Endothelial cell of umbilical vein (primary cell): ENCODE results near the gene DHX40. TPM values are rescaled to one million over a fixed set of nuclear protein-coding genes. Genes with fewer than 3 reads are reported as not detected.
A peak's percentile ranks its signal among the peaks of the same experiment; 100 is the strongest.

Experiments used
- BruUV-seq: library from RNA; stranded (reverse); fragments of 400-500 nt; replicated peaks from 2 replicates; lab custom pipeline; 2021; lab: Mats Ljungman, UMichigan
- CTCF ChIA-PET: fragments of 300-600, 350-600 bp; sonication (Branson Sonifier 250); formaldehyde crosslinking; loops from one replicate; lab custom pipeline; 2021; ENCODE audit warnings: antibody characterized with exemption, inconsistent platforms; lab: Charles Lee
- POLR2A ChIA-PET: fragments of 300-600, 350-600 bp; sonication (Branson Sonifier 250); formaldehyde crosslinking; loops from one replicate; lab custom pipeline; 2021; ENCODE audit warnings: antibody characterized with exemption, inconsistent platforms; lab: Charles Lee
- DNase-seq: peaks from one replicate; pipeline ENCODE4 v3.0.0-alpha.2; 2011; ENCODE audit warnings: low read depth, low spot score
- FAIRE-seq: peaks from 2 replicates; lab custom pipeline; 2011; peaks lifted over from hg19 to GRCh38; lab: Jason Lieb, UNC
- H2AFZ ChIP-seq: 2 replicates; pipeline ENCODE4 v1.6.0; 2012; ENCODE audit warnings: low read depth, low read length, control low read depth, inconsistent platforms
- H3K27ac ChIP-seq: 2 replicates; pipeline ENCODE4 v1.5.1; 2011; ENCODE audit warnings: low read depth, mild to moderate bottlenecking, control low read depth, low read length, moderate library complexity; ENCODE audit not compliant: insufficient read depth
- H3K27me3 ChIP-seq, 2 experiments: 2 replicates each; pipeline versions ENCODE4 v1.6.0 to v1.6.1; 2011; ENCODE audit warnings: low read length in 2 of 2, mixed read lengths in 1 of 2; ENCODE audit not compliant: control insufficient read depth in 2 of 2, insufficient read depth in 2 of 2
- H3K36me3 ChIP-seq, 2 experiments: 2 replicates in 1 of 2; 3 replicates in 1 of 2; pipeline ENCODE4 v1.5.1; 2011; ENCODE audit warnings: low read length in 2 of 2, mild to moderate bottlenecking in 1 of 2, moderate library complexity in 1 of 2; ENCODE audit not compliant: control insufficient read depth in 2 of 2, insufficient read depth in 2 of 2; ENCODE audit errors: extremely low read depth in 1 of 2
- H3K4me1 ChIP-seq: 3 replicates; pipeline ENCODE4 v1.5.1; 2011; ENCODE audit warnings: mild to moderate bottlenecking, low read length; ENCODE audit not compliant: control insufficient read depth, insufficient read depth; ENCODE audit errors: extremely low read depth
- H3K4me2 ChIP-seq: 2 replicates; pipeline ENCODE4 v1.6.1; 2011; ENCODE audit warnings: low read length, control low read depth, mixed read lengths; ENCODE audit not compliant: insufficient read depth
- H3K4me3 ChIP-seq, 3 experiments: fragments of 200-600 bp in 1 of 3; sonication (generic), shearing (Covaris generic) in 1 of 3; replicated peaks in 1 of 3; 2 replicates each; pipeline ENCODE4 v1.5.1; 2011 to 2016; ENCODE audit warnings: control low read depth in 3 of 3, low read length in 3 of 3, mild to moderate bottlenecking in 2 of 3, inconsistent platforms in 1 of 3, low read depth in 1 of 3, moderate library complexity in 1 of 3; ENCODE audit not compliant: insufficient read depth in 1 of 3
- H3K79me2 ChIP-seq: 2 replicates; pipeline ENCODE4 v1.6.0; 2012; ENCODE audit warnings: low read length, inconsistent platforms; ENCODE audit not compliant: control insufficient read depth, insufficient read depth
- H3K9ac ChIP-seq: replicated peaks from 2 replicates; pipeline ENCODE3; 2011; ENCODE audit warnings: low read length, control low read depth; ENCODE audit not compliant: insufficient read depth; ENCODE audit errors: extremely low read depth
- H3K9me1 ChIP-seq: replicated peaks from 3 replicates; pipeline ENCODE4 v1.6.0; 2011; ENCODE audit warnings: mild to moderate bottlenecking, low read length; ENCODE audit not compliant: control insufficient read depth, insufficient read depth; ENCODE audit errors: extremely low read depth
- H3K9me3 ChIP-seq: replicated peaks from 2 replicates; pipeline ENCODE4 v1.5.1; 2012; ENCODE audit warnings: low read length, inconsistent platforms; ENCODE audit not compliant: control insufficient read depth, insufficient read depth
- H4K20me1 ChIP-seq: replicated peaks from 2 replicates; pipeline ENCODE3; 2011; ENCODE audit warnings: mild to moderate bottlenecking, low read length; ENCODE audit not compliant: control insufficient read depth, insufficient read depth; ENCODE audit errors: extremely low read depth
- EZH2 ChIP-seq: IDR thresholded peaks from 2 replicates; pipeline ENCODE4 v1.6.1; 2012; ENCODE audit warnings: borderline replicate concordance, low read depth, mild to moderate bottlenecking, moderate library complexity, low read length, inconsistent platforms; ENCODE audit not compliant: severe bottlenecking
- FOS ChIP-seq: IDR thresholded peaks from 2 replicates; pipeline ENCODE4 v1.6.1; 2011; ENCODE audit warnings: mild to moderate bottlenecking, low read length, moderate library complexity, borderline replicate concordance; ENCODE audit not compliant: insufficient read depth
- GATA2 ChIP-seq: IDR thresholded peaks from 2 replicates; pipeline ENCODE4 v1.7.0; 2011; ENCODE audit warnings: low read depth, mild to moderate bottlenecking, moderate library complexity, mixed read lengths, low read length; ENCODE audit not compliant: insufficient read length, insufficient read depth
- JUN ChIP-seq: IDR thresholded peaks from 2 replicates; pipeline ENCODE4 v1.6.1; 2011; ENCODE audit warnings: borderline replicate concordance, low read depth; ENCODE audit not compliant: insufficient read length, insufficient read depth
- MYC ChIP-seq: IDR thresholded peaks from one replicate; pipeline ENCODE4 v1.6.1; 2011; ENCODE audit warnings: mild to moderate bottlenecking, low read depth, low read length
- POLR2A ChIP-seq: IDR thresholded peaks from 2 replicates; pipeline ENCODE4 v1.6.1; 2012; ENCODE audit warnings: low read depth, mild to moderate bottlenecking, control low read depth, low read length
- POLR2AphosphoS5 ChIP-seq: IDR thresholded peaks from 2 replicates; pipeline ENCODE4 v1.6.1; 2012; ENCODE audit warnings: low read depth, mild to moderate bottlenecking, control low read depth, low read length, moderate library complexity; ENCODE audit not compliant: insufficient read depth
- dilution Hi-C: fragments of 300-500 bp; cut with MboI; formaldehyde crosslinking; loops from one replicate; pipeline ENCODE4 v1.15.0; 2019; ENCODE audit warnings: low sequenced_read_pairs; ENCODE audit not compliant: extremely low pct_ligation_motif_present
- intact Hi-C: fragments of 100-400 bp; cut with micrococcal nuclease; formaldehyde crosslinking; loops from one replicate; pipeline ENCODE4 v1.10.0; 2022
- polyA plus RNA-seq, 4 experiments: library from polyadenylated mRNA; depleted of rRNA in 3 of 4; stranded (reverse) in 3 of 4; unstranded in 1 of 4; fragments of >200 nt; gene quantifications; 2 replicates each; pipeline versions ENCODE4 v1.2.1 to v1.2.3, GENCODE V29; 2011 to 2012; ENCODE audit warnings: missing spikeins in 1 of 4
- total RNA-seq: library from RNA; stranded (reverse); gene quantifications from 2 replicates; pipeline ENCODE4 v1.2.3, GENCODE V29; 2021
- TF ChIP-seq, protein P1 (sequence below), 2 donors: IDR thresholded peaks; 1 replicate in 1 of 2; 2 replicates in 1 of 2; pipeline ENCODE4 v1.5.1; 2011; ENCODE audit warnings: low read length in 2 of 2, mild to moderate bottlenecking in 2 of 2, moderate library complexity in 2 of 2, control low read depth in 1 of 2, inconsistent platforms in 1 of 2, low read depth in 1 of 2; ENCODE audit not compliant: insufficient read depth in 1 of 2; ENCODE audit errors: extremely low read depth in 1 of 2
- TF ChIP-seq, protein P2 (sequence below): IDR thresholded peaks from 2 replicates; pipeline ENCODE4 v1.6.1; 2011; ENCODE audit not compliant: insufficient read depth, insufficient read length

The DHX40 gene
- total and polyA plus RNA-seq, 2 donors (not counting 3 experiments of a cell fraction or from before 2014, with no cell fraction given) = 14.0 to 29.7 TPM

DNA sequence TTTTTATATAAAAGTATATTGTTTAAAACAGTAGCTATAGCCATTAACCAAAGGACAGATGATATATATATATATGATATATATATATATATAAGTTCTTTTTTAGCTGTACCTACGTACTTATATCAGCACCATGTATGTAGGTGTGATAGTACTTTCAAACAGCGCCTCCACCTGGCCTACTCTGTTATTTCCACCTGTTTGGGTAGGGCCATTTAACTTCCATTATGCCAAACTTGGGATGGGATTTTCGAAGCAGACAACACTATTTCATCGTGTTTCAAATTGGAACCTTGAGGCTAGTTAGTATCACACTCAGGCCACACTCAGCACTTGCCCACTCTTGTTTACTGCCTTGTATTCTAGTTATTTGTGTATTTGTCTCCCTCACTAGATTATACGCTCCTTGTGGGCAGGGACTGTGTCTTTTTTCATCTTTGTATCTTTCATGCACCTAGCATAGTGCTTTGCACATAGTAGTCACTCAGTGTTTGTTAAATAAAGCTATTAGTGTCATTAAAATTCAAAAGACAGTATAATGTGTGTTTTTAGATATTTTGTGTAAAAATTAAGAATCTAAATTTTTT is 42.5 kb downstream of the DHX40 start:
- no peaks in the 10 kb centered on the region for H3K79me2 ChIP-seq
- dilution Hi-C loops = no loop called here
- DNase-seq = no peak
- no peaks in the 10 kb centered on the region for H3K9me1 ChIP-seq
- H3K4me2 ChIP-seq = no peak overlapping the region
- no peaks in the 10 kb centered on the region for H3K27me3 ChIP-seq
- CTCF ChIA-PET = interaction anchor here (1.2 kb wide), 1 partner anchor 16 kb away, joined by 3 read pairs; no protein-coding TSS in a partner anchor
- POLR2A ChIA-PET = no interaction called here
- no TSS peak for BruUV-seq
- no peaks in the 10 kb centered on the region for H4K20me1 ChIP-seq
- H3K4me1 ChIP-seq = peaks cover 10% of the 10 kb centered on the region
- H3K27ac ChIP-seq = no peak overlapping the region
- peaks cover 3 to 6% of the 10 kb centered on the region in 2 experiments for H3K36me3 ChIP-seq
- H3K9me3 ChIP-seq = no peaks in the 10 kb centered on the region
- intact Hi-C loops = no loop called here
- H3K9ac ChIP-seq = no peak overlapping the region
- no peak overlapping the region for H2AFZ ChIP-seq
- peak; percentile 8 for FAIRE-seq
- TF ChIP-seq, protein P1, sequence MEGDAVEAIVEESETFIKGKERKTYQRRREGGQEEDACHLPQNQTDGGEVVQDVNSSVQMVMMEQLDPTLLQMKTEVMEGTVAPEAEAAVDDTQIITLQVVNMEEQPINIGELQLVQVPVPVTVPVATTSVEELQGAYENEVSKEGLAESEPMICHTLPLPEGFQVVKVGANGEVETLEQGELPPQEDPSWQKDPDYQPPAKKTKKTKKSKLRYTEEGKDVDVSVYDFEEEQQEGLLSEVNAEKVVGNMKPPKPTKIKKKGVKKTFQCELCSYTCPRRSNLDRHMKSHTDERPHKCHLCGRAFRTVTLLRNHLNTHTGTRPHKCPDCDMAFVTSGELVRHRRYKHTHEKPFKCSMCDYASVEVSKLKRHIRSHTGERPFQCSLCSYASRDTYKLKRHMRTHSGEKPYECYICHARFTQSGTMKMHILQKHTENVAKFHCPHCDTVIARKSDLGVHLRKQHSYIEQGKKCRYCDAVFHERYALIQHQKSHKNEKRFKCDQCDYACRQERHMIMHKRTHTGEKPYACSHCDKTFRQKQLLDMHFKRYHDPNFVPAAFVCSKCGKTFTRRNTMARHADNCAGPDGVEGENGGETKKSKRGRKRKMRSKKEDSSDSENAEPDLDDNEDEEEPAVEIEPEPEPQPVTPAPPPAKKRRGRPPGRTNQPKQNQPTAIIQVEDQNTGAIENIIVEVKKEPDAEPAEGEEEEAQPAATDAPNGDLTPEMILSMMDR (IDR thresholded peaks at IDR 0.05; ENCODE audit: extremely low read depth in 1 of 2, insufficient read depth in 1 of 2, low read depth in 1 of 2, low read length in 2 of 2) = peak in 1 of 2 donors; percentile 2
- TF ChIP-seq JUN = no peak
- no peak overlapping the region for H3K4me3 ChIP-seq

DNA sequence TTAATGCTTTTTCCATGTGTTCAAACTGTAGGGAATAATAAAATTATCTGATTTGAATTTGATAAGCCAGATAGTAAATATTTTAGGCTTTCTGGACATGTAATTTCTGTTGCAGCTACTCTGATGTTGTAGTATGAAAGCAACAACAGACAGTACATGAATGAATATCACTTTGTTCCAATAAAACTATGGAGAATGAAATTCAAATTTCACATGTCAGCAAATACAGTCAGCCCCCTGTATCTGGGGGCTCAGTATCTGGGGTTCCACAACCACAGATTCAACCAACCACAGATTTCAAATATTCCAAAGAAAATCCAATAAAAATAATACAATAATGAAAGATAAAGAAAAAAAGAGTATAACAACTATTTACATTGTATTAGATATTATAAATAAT is 46.1 kb downstream of the DHX40 start:
- Histone ChIP-seq H2AFZ (no peak overlapping the region), H3K4me3 (no peak overlapping the region), H3K79me2 (no peaks in the 10 kb centered on the region), H3K9ac (no peak overlapping the region), H3K36me3 (peaks cover 0 to 2% of the 10 kb centered on the region in 2 experiments), H3K9me1 (no peaks in the 10 kb centered on the region), H3K4me1 (peaks cover 10% of the 10 kb centered on the region), H3K9me3 (no peaks in the 10 kb centered on the region), H4K20me1 (no peaks in the 10 kb centered on the region), H3K4me2 (no peak overlapping the region), H3K27ac (no peak overlapping the region), H3K27me3 (no peaks in the 10 kb centered on the region)
- POLR2A ChIA-PET = no interaction called here
- FAIRE-seq (no peak), DNase-seq (no peak)
- BruUV-seq = no TSS peak
- dilution Hi-C loops (no loop called here), intact Hi-C loops (loop anchor here (10.0 kb wide), 1 partner anchor 457 kb away; the partner anchor contains the start of genes PRR11 and SKA2)
- CTCF ChIA-PET = interaction anchor here (1.4 kb wide), 2 partner anchors 12 to 303 kb away, joined by 3 to 5 read pairs; no protein-coding TSS in a partner anchor
- TF ChIP-seq, protein P1 (IDR thresholded peaks at IDR 0.05; ENCODE audit: extremely low read depth in 1 of 2, insufficient read depth in 1 of 2, low read depth in 1 of 2, low read length in 2 of 2) = no peak
- TF ChIP-seq MYC (no peak), EZH2 (no peak), POLR2A (no peak), GATA2 (no peak), JUN (no peak), POLR2AphosphoS5 (no peak), FOS (no peak)
- TF ChIP-seq, protein P2, sequence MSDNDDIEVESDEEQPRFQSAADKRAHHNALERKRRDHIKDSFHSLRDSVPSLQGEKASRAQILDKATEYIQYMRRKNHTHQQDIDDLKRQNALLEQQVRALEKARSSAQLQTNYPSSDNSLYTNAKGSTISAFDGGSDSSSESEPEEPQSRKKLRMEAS = no peak
